ENCODE data around the gene NFS1.
"Not testable (repeated sequence)": the region's sequence is repeated elsewhere in the genome, so short reads cannot be mapped to it uniquely, and the experiment has no call there.

Gene NFS1

DNA sequence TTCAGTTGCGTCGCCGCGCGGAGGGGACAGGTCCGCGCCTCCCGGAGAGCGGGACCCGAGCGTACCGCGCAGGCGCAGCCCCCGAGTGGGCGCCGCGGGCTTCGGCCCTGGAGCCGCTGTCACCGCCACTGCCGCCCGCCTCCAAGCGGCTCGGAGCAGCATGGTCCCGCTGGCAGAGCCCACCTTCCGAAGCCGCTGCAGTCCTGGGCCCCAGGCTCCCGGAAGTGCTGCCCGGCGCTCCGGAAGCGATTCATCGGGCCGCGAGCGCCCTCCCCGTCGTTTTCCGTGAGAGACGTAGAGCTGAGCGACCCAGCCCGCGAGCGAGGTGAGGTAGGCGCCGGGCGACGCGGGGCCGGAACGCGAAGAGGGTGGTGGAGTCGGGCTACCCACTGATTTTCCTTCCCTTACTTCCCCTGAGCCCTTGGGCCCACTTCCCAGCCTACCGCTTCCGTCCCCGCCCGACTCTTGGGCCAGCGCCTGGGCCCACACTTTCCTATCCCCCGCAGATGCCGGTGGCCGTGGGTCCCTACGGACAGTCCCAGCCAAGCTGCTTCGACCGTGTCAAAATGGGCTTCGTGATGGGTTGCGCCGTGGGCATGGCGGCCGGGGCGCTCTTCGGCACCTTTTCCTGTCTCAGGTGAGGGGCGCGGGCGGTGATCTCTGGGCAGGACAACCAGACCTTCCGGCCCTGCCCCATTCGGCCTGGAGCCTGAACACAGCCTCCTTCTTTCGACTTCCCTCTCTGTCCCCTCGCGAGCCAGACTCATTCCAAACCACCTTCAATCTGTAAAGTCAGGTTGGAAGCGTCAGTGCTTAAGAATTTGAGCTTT, at the start of gene NFS1, which contains the start of gene ROMO1:
NFS1 (minus strand) TSS at position 226 of the 830 bp plus-strand sequence; CDS start at position 162, 64 bp downstream.
ROMO1 (plus strand) TSS at position 279 of the 830 bp plus-strand sequence; CDS start at position 507, 228 bp downstream.
- DNase-seq: peak; percentile 69 to 78 (median 74)

DNA sequence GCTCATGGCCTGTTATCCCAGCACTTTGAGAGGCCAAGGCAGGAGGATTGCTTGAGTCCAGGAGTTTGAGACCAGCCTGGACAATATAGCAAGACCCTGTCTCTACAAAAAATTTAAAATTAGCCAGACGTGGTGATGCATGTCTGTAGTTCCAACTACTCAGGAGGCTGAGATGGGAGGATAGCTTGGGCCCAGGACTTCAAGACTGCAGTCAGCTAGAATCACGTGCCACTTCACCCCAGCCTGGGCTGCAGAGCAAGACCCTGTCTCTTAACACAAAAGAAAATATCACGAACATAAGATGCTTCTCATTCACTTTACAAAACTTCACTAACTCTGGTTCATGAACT, 45.3 kb upstream of the NFS1 start:
- not testable (repeated sequence) for DNase-seq

DNA sequence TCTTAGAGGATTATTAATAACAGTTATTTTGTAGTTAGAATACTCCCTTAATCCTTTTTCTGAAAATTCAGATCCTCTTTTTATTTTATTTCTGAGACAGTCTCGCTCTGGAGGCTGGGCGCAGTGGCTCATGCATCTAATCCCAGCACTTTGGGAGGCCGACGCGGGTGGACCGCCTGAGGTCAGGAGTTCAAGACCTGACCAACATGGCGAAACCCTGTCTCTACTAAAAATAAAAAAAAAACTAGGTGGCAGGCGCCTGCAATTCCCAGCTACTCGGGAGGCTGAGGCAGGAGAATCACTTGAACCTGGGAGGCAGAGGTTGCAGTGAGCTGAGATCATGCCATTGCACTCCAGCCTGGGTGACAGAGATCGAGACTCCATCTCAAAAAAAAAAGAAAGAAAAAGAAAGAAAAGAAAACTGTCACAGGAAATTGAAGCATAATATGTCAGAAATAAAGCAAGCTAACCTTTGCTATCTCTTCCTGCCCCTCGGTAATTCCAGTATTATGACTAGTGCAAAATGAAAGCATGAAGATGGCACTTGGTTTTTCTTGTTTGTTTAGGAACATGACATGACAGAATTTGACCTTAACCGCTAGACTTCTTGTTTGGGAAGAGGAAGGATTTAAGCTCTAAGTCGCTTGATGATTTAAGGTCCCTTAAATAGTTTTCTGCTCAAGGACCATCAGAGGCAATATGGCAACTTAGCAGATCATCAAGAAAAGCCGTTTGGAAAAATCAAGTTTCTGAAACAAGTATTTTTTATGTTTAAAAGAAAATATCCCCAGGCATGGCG, 44.7 kb upstream of the NFS1 start:
- DNase-seq: no peak

DNA sequence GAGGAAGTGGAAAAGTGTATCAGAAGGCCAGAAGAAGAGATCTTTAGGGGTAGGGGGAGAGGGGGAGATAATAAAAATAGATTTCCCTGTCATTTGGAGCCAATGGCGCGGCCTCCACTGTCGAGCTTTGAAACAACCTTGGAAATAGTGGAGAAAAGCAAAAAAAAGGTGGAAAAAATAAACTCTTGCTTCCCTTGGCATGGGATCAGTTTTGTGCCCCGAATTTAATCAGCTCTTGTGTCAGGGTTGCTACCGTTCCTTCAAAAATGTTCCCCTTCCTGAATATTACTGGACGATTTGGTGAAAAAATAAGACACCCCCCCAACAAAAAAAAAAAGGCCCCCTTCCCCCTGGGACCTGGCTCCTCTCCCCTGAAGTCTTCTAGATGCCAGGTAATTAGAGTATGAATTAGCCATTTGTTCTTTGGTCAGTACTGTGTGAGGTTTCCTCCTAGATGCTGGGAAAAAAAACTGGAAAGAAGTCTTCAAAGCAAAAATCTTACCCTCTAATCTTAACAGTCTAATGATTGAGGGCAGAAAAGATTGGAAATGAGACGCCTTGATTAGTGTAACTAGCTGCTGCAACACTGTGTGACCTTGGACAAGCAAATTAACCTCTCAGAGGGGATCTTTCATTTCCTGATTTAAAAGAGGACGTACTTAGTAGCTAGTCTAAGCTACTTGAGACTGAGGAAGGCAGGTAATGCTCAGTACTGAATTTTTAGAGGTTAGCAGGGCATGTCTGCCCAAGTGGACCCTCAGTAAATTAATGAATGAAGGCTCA, 43.8 kb upstream of the NFS1 start:
- no peak for DNase-seq

DNA sequence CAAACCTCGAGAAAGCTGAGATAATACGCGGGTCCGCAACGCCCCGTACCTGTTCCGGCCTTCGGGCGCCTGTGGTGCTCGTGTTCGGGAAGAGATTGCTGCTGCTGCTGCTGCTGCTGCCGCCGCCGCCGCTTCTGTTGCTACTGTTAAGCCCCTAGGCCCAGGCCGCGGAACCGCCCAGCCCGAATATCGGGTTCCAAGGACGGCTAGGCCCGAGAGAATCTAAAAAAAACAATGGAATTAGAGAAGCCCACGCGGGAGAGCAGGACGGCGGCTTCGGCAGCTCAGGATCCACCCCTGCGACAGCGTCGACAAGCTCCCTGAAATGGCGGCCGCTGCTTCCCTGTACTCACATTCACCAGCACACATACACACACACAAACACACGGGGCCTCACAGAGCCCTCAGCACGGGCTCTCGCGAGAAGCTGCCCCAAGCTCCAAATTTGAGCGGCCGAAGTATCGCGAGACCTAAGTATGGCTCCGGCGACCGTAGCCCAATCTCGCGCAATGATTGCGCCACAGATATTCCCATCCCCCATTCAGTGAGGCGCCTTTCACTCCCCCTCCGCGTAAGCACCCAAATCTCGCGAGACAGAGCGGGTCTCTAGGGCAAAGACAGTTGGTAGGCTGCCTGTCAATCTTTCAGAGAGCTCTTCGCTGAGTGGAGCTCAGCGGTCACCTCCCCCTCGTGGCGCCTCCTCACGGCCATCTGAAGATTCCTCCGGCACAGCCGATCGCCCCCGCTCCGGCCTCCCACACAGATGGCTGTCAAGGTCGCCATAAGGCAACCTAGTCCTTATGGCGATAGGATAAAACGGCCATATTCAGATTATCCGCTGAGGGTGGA, 43.0 kb upstream of the NFS1 start, which contains the start of gene RBM39:
RBM39 (minus strand) TSS at position 369 of the 849 bp plus-strand sequence. CDS start 1,386 bp downstream, outside the sequence.
- DNase-seq: peak; percentile 97 to 99 (median 98)

DNA sequence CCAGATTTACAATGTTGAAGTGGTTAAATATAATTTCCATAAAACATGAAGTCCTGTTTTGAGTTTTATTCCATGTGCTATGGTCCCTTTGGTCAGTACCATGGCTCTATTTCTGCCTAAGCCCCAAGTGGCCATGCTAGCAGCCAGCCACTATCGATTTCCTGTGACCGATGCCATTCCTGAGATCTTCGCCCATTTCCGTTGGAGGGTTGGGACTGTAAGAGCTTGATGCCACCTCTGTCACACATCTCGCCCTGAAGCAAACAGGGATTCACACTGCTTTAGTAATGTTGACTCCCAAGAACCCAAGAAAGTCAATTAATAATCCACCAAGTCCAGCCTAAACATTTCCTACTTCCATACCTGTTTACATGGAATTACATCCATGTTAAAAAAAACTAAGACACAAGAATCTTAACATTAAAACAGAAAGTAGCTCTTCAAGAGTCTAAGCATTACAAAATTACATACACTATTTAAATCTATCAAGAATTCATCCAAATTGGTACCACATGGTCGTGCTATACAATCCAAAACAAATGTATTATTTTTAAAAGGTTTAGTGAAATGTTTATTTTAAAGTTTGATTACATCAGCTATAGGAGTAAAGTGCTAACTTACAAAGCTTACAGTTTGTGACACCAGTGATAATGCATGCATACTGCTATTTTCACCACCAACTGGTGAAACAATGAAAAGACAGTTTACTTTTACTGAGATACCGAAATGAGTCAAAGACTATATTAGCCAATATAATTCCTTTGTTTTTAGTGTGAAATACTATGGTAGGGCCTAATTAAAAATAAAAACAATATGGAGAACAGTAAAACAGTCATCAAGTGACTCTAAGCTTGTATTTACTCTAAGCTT, 40.4 kb upstream of the NFS1 start:
- no peak for DNase-seq

DNA sequence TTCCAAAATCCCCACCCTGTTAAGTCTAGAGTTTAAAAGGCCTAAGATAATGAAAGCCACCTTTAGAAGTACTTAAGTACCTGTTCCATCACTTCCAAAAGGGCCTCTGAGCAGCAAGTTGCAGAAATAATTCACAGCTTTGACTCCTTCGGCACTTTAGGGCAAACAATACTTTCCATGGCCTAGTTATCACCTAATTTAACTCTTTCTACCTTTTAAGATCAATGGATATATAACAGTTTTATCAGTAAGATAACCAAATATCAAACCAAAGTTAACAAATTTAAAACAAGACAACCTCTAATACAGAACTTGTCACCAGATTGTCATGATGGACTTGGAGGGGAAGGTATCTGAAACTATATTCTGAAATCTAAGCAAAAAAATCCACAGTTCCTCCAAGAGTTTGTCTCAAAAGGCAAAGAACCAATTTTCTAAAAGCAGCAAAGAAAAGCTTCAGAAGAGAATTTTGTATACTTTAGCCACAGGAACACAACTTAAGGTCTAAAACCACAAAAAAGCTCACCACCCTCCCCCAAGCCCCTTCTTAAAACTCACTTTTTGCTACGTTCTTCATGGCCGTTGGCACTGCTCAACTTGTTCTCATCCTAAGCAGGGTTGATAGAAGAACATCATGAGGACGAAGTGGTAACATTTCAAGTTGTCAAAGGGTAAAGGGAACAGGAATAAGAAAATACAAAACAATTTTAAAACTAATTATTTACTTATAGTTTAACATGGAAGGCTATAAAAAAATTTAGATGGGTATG, 39.4 kb upstream of the NFS1 start:
- DNase-seq: no peak

DNA sequence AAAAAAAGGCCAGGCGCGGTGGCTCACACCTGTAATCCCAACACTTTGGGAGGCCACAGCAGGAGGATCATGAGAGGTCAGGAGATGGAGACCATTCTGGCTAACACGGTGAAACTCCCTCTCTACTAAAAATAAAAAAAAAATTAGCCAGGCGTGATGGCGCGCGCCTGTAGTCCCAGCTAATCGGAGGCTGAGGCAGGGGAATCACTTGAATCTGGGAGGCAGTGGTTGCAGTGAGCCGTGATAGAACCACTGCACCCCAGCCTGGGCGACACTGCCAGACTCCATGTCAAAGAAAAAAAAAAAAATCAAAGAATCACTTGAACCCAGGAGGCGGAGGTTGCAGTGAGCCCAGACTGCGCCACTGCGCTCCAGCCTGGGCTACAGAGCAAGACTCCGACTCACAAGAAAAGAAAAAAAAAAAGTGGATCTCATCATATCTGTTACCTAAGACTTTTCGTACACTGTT, 38.7 kb upstream of the NFS1 start:
- no peak for DNase-seq

DNA sequence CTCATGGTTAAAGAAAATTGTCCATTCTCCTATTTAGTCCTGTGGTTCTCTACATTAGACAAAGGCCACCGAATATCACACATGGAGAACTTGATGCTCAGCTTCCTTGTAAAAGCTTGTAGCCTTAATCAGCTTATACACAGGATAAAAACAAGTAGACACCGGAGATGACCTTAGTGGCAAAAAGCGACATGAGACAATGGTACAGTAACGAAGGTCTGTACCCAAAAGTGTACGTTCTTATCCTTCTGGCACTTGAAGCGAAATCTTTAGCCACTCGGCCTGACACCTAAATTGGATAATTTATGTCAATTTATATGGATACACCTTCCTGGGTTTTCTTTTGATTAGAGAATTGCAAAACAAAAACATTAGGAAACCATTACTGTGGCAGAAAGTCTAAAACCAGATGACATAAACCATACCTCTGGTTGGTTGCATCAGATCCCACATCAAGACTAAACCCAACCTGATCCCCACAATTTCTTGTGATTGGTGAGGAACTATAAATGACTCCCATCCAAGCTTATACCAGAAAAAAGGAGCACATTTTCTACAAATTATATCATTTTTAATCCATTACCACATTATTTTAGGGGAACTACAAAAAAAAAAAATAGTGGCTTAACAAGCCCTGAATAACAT, 36.8 kb upstream of the NFS1 start:
- no peak for DNase-seq

DNA sequence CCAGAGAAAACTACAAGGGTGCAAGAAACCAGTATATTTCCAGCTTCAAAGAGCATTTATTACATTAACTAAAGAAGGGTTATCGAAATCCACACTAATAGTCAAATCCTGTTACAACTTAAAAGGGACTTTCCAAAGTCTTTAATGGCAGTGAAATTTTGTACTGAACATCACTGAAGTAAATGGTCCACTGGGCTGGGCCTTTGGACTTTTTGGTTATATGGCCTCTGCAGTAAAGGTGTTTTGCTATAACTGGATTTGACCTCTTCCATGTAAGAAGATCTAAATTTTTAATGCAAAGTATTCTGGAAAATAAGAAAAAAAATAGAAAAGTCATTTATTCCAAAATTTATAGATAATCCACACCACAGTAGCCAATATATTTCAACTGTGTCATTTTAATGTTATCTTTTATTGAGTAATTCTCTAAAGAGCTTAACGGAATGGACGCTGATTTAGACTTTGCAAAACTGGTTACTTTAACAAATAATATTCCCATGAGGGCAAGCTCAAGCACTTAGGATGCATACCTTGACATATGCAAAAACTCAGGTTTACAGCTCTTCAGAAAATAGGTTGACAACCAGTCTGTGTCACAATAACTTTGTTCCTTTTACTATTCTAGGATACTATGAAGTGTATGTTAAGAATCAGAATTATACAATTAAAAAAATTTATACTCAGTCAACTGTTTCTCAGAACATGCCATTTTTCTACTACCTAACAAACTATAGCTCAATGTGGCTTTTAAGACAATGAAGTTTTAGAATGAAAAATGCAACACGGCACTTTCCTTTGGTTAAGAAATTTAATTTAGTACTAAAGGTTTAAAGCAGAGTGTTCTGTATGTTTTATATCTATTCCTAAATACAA, 35.9 kb upstream of the NFS1 start:
- DNase-seq: no peak

DNA sequence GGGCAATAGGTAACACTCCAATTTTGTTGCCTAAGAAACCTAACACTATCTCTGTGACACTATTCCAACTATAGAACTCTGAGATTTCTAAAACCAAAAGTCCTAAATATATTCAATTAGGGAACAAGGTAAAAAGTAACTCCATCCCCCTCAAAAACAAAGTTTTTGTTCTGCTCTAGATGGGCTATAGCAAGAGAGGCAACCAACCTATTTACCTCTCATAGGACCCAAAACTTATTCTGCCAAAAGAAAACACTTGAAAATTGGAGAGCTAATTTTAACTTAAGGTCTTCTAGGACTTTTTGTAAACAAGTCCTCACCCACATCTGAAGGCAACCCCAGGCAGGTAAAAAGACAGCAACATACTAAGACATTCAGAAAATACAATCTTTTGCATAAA, 35.2 kb upstream of the NFS1 start:
- DNase-seq: no peak

DNA sequence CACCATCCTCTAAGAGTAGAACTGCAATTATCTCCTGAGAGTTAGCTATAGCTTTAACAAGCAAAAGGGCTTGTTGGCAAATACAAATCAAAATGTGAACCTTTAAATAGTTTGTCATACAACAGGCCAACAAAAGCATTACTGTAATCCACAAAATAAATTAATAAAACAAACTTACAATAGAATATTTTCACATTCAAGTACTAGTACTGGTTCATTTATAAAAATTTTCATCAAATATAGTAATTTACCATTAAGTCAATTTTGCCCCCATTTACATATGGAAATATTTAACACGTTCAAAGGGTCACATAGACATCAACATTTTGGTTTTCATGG, 33.5 kb upstream of the NFS1 start:
- no peak for DNase-seq

DNA sequence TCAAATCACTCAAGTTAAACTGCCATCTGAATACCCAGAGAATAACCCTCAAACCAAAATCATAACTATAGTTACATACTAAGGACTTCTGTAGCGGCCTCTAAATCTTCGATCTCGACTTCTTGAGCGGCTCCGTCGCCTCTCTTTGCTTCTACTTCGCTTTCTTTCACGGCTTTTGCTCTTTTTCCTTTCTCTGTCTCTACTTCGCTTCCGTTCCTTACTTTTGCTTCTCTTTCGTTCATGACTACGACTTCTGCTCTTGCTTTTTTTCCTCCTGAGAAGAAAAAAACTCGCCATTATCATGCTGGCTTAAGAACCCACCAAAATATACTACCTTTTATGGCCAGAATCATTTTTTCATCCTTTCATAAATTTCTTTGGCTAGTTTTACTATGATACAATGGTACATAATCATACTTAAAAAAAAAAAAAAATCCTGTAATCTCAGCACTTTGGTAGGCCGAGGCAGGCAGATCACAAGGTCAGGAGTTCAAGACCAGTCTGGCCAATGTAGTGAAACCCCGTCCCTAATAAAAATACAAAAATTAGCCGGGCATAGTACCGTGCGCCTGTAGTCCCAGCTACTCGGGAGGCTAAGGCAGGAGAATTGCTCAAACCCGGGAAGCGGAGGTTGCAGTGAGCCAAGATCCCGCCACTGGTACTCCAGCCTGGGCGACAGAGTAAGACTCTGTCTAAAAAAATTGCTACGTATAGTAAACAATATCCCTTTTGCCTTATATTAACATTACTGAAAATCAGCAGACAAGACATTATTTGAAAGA, 32.9 kb upstream of the NFS1 start:
- DNase-seq: no peak

DNA sequence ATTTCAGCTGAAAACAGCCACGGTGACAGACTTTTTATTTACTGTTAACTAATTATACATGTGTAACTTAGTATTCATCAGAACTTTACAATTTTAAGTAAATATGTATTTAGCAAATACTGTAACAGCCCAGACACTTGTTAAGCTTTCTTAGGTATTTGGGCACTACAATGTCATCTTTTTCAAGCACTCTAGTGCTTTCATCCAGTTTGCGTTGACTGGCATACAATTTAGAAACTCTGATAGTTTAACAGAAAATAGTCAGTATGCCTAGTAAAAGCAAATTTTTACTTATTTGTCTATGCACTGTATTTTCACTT, 32.3 kb upstream of the NFS1 start:
- DNase-seq: no peak

DNA sequence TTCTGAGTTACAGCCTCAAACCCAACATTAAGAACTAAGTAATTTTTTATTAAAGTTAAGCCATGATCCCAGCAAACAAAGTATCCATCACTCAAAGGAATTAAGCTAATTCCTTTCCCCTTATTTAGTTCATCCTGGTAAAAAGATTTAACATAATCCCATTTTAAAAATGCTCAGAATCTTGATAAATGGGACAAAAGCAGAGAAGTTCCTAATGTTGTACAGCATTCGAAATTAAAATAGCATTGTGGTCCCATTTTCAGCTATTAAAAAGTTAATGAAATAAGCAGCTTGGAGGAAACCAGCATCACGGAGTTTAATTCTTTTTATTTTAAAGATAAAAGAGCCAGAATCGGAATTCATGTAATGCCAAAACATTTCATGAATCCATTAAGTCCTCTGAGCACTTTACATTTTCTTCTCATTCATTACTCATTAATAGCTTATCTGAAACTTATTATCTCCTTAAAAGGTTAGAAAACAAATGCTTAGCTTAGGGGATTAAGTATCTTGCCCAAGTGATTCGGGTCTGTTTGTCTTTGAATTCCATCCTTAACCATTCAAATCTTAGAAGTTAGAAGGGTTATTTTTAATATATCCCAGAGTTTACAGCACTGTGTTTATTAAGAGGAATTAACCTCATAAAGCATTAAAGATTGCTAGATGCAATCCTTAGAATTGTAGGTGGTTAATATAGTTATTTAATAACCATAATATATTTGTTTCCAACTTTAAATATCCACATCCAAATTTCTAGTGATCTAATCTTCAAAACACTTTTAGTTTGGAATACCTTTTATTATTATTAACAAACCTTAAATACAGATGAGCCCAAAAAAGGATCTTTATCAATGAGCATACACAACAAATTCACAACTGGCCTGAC, 31.7 kb upstream of the NFS1 start:
- no peak for DNase-seq

DNA sequence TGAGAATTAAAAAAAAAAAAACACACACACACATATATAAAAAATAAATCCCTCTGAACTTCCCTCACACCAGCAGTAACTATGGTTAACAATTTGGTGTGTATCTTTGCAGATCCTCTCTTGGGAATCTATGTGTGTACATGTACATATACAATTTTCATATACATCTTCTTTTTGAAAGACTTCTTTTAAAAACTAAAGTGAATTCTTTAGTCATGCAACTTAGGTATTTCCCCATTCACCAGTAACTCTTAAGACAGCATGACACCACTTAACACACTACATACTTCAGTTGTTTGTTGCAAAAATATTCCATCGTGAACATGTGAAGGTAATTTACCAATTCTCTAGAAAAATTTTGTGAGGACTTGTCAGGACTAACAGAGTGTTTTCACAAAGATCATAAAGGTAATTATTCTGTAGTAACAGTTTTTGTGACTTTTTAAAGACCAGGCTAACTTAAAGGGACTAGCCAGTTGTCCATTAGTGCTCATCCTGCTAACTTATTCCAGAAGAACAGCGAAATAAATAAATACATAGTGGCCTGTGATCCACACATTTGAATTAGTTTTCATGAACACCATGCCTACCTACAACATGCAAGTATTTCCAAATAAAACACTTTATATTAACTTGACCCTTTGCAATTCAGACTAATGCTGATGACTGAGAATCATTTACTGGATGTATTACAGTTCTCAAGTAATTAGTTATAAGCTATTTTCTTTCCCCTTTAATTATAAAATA, 30.9 kb upstream of the NFS1 start:
- no peak for DNase-seq
